ENCODE data around the gene KCNN3. TPM values are rescaled to one million over a fixed set of nuclear protein-coding genes. Genes with fewer than 3 reads are reported as not detected.

Gene KCNN3
- total and polyA plus RNA-seq, 2 of the 8 experiments (the other 6 are each of a cell fraction or from before 2014, with no cell fraction given) = 2.8 to 3.7 TPM

GRCh38 chr1:154797175-154797574, 72.9 kb downstream of the KCNN3 start:
- Histone ChIP-seq H3K18ac (ENCODE audit: extremely low read depth, low read length) (no peak overlapping the region), H2BK5ac (ENCODE audit: low read depth, low read length) (no peak overlapping the region), H3K14ac (ENCODE audit: insufficient read length) (no peak overlapping the region), H3K27ac (ENCODE audit: low read depth, low read length) (no peak overlapping the region), H2BK120ac (replicated peaks; ENCODE audit: low read depth, low read length) (no peak overlapping the region), H3K56ac (replicated peaks; ENCODE audit: insufficient read length, low read depth, low read length) (no peak overlapping the region), H2BK12ac (ENCODE audit: low read depth, low read length) (no peak overlapping the region), H4K5ac (ENCODE audit: insufficient read length, low read depth, low read length) (no peak overlapping the region), H4K91ac (replicated peaks; ENCODE audit: insufficient read length, low read length) (no peak overlapping the region), H2BK15ac (ENCODE audit: low read length) (no peak overlapping the region), H2AFZ (ENCODE audit: low read length) (no peak overlapping the region), H3K4me1 (replicated peaks in 1 of 4; ENCODE audit: control insufficient read depth in 3 of 4, insufficient read depth in 4 of 4, low read length in 3 of 4) (no peaks in the 10 kb centered on the region), H3K9me3 (ENCODE audit: insufficient read depth in 2 of 2, low read depth in 1 of 2, low read length in 1 of 2) (no peaks in the 10 kb centered on the region), H3K36me3 (ENCODE audit: control insufficient read depth in 2 of 4, insufficient read depth in 4 of 4, low read length in 3 of 4) (no peaks in the 10 kb centered on the region), H2BK20ac (ENCODE audit: low read length) (no peak overlapping the region), H3K9ac (replicated peaks in 1 of 4; ENCODE audit: extremely low read depth in 1 of 4, low read depth in 3 of 4, low read length in 3 of 4) (no peak overlapping the region), H4K8ac (ENCODE audit: extremely low read depth, insufficient read depth, low read length) (no peak overlapping the region), H4K20me1 (replicated peaks in 1 of 2; ENCODE audit: control insufficient read depth in 1 of 2, insufficient read depth in 2 of 2, low read length in 2 of 2) (no peaks in the 10 kb centered on the region), H3K79me1 (ENCODE audit: low read depth, low read length) (no peaks in the 10 kb centered on the region), H3K4me3 (ENCODE audit: extremely low read depth in 1 of 4, insufficient read depth in 2 of 4, low read depth in 3 of 4, low read length in 4 of 4) (no peak overlapping the region), H3K23me2 (ENCODE audit: low read depth, low read length) (no peaks in the 10 kb centered on the region), H3K4me2 (ENCODE audit: insufficient read depth in 1 of 2, low read depth in 2 of 2, low read length in 2 of 2) (no peak overlapping the region), H3K23ac (ENCODE audit: insufficient read length) (no peak overlapping the region), H2AK5ac (ENCODE audit: low read depth, low read length) (no peak overlapping the region), H3K27me3 (replicated peaks in 1 of 4; ENCODE audit: control insufficient read depth in 3 of 4, extremely low read depth in 1 of 4, insufficient read depth in 3 of 4, low read length in 3 of 4) (no peaks in the 10 kb centered on the region; a peak in 1 of 7 replicates), H3K79me2 (ENCODE audit: control insufficient read depth in 1 of 2, insufficient read depth in 2 of 2, low read length in 2 of 2) (no peaks in the 10 kb centered on the region), H3K4ac (replicated peaks; ENCODE audit: insufficient read length, low read depth, low read length) (no peak overlapping the region)
- no peak for FAIRE-seq
- no peak for DNase-seq (ENCODE audit: low read depth in 1 of 2, low spot score in 2 of 2)
- TF ChIP-seq KDM1A (IDR thresholded peaks at IDR 0.05; ENCODE audit: borderline replicate concordance, low read length) = peak; percentile 61; the same call in 1 of the 2 replicates
- no peak for TF ChIP-seq YY1 (IDR thresholded peaks at IDR 0.05; ENCODE audit: low read depth, low read length)
- 82% methylated on average over 6 of the region's 6 CpGs; no CpG with 5 or more reads in 1 of the 2 experiments for WGBS, 2 experiments (ENCODE audit: extremely low coverage in 1 of 2, insufficient coverage in 1 of 2, insufficient read length in 1 of 2, insufficient replicate concordance in 2 of 2, low coverage in 1 of 2, low lambda C conversion rate in 2 of 2, missing lambda C conversion rate in 1 of 2)
- CTCF ChIA-PET (ENCODE audit: partially characterized antibody) = interaction anchor here (0.6 to 6.4 kb wide), 6 partner anchors 11 to 100 kb away, joined by 3 to 29 read pairs (median 6); no protein-coding TSS in a partner anchor
- POLR2A ChIA-PET (ENCODE audit: partially characterized antibody) = no interaction called here
